ENCODE data around the gene FBXO36.

Gene FBXO36

GRCh38 chr2:229970406-229970805 lies 48.1 kb downstream of the FBXO36 start:
- DNase-seq = no peak

GRCh38 chr2:229971298-229971790 lies 49.0 kb downstream of the FBXO36 start:
- DNase-seq = peak in 1 of 5 experiments; percentile 46

DNA sequence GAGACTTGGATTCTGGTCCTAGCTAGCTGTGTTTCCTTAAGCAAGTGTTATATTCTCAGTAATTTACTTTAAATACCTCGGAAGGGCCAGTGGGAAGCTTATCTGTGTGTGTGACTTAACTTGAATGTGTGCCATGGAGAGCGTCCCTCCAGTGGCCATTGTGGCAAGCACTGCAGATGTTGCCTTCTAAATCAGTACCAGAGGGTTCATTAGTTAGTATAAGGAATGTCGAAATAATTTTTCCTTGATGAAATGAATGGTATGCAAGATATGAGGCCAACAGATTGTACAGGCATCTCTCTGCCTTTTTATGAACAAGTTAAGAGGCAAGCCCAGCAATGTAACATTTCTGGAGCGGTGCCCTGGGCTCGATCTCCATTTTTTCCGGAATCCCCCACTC lies 52.0 kb downstream of the FBXO36 start:
- DNase-seq = no peak

GRCh38 chr2:229980431-229981184 lies 58.3 kb downstream of the FBXO36 start:
- peak in 1 of 5 experiments; percentile 44 for DNase-seq

- DNase-seq = no peak
Observed at GRCh38 chr2:229993236-229993635, 70.9 kb downstream of the FBXO36 start.

- DNase-seq = no peak
Observed at GRCh38 chr2:229996320-229996719, 74.0 kb downstream of the FBXO36 start.

DNA sequence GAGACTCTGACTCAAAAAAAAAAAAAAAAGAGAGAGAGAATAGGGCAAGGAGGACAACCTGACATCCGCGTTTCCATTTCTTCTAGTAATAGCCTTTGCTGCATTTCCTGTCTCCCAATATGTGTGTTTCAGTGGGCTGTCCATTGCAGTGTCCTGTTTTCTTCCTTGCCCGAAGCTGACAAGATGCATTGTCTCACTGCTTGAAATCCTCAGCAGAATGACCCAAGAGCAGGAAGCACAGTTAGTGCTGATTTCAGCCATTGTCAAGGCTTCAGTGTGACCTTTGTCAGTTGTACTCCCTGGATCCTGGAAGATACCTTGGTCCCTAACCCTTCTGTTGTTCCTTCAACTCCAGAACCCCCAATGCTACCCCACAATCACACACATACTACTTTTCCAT lies 75.3 kb downstream of the FBXO36 start:
- DNase-seq = no peak

- peak in 1 of 5 experiments; percentile 68 for DNase-seq
Observed at GRCh38 chr2:230000118-230000841, 78.0 kb downstream of the FBXO36 start.

DNA sequence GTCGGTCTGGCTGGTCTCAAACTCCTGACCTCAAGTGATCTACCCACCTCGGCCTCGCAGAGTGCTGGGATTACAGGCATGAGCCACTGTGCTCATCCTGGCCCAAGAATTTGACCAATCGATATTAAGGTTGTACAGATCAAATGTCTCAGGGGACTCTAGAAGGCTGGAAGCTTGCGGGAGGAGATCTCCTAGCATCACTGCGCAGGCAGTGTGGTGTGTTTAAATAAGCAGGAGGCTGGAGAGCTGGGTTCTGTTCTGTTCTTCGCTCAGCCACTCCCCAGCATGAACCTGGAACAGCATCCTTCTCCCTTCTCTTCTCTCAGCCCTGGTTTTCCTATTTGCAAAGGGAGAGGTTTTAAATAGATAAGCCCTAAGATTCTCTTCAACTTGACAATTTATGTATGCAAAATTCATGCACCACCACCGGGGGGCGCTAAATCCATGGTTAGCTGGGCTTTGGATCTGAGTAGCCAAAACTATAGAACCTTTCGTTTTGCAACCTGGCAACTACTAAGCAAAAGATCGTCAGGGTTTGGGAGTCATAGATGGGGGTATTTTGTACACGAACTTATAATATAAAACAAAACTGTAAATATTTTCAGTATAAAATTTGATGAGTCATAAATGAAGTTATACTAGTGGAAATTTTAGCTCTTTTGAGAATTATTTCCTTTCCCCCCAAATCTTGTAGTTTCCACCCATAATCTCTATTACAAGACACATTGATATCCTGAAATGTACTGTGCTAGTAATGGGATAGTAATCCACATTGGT lies 85.8 kb downstream of the FBXO36 start:
- peak; percentile 31 to 76 (median 67) for DNase-seq

- no peak for DNase-seq
Observed at GRCh38 chr2:230008708-230009066, 86.4 kb downstream of the FBXO36 start.

DNA sequence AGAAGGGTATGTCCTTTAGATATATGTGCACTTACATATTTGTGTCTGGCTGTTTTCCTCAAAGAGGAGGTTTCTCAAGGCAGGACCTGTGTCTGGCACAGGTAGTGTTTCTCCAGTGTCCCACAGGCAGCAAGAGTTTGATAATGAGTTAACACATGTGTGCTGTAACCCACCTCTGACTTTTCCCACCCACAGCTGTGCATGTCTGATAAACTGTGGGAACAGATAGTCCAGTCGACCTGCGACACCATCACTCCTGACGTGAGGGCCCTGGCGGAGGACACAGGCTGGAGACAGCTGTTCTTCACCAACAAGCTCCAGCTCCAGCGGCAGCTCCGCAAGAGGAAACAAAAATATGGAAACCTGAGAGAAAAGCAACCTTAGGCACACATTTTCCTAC lies 88.2 kb downstream of the FBXO36 start:
- no peak for DNase-seq

- no peak for DNase-seq
Observed at GRCh38 chr2:230011617-230012016, 89.3 kb downstream of the FBXO36 start.

GRCh38 chr2:230012267-230012884 lies 90.1 kb downstream of the FBXO36 start:
- DNase-seq = no peak

GRCh38 chr2:230016844-230017243 lies 94.5 kb downstream of the FBXO36 start:
- DNase-seq = no peak

GRCh38 chr2:230018153-230018552 lies 95.8 kb downstream of the FBXO36 start:
- DNase-seq = no peak

DNA sequence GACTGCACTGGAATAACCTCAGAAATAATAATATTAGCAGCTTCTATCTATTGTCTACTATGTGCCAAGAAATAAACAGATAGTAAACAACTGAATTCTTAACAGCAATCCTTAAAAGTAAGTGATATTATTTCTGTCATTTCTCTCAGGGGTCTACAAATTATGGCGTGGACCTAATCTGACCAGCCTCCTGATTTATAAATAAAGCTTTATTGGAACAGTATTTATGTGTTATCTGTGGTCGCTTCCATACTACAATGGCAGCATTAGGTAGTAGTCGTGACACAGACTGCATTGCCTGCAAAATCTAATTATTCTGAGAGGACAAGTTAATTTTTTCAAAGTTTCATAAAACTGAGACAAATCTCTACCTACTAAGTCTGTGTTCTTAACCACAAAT lies 97.4 kb downstream of the FBXO36 start:
- DNase-seq = no peak

DNA sequence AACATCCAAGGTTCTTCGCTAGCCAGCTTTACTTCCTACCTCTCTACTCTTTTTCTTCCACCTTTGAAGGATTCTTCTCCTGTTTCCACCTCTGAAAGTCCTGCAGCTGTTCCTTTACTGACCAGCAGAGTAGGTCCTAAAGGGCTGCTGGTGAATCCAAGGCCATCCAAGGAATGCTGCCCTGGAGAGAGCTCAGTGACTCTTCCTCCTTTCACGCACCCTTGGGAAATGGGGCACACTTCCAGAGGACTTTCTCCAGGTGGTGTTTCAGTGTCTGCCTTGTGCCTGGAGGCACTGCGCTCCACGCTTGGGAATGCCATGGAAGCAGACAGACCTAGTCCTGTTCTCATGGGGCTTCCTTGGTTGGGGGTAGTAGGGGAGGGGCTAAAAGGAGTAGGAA lies 101.0 kb downstream of the FBXO36 start:
- no peak for DNase-seq

- DNase-seq = no peak
Observed at GRCh38 chr2:230042195-230042594, 119.9 kb downstream of the FBXO36 start.

- DNase-seq = no peak
Observed at GRCh38 chr2:230043025-230043424, 120.7 kb downstream of the FBXO36 start.

- DNase-seq = no peak
Observed at GRCh38 chr2:230043461-230043860, 121.2 kb downstream of the FBXO36 start.

DNA sequence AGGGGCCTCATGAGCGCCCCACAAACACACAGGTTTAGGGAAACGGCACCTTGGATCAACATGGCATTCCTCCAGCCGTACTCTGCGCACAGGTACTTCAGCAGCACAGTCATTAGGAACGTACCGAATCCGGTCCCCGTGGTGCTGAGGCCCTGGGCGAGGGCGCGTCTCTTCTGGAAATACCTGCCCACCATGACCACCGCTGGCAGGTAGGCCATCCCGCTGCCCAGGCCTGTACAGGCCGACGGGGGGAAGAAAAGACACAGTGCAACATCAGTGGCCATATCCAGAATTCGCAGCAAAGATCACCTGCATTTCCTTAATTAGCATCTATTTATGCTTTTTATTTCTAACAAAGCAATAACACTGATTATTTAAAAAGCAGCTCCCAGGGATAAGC lies 124.2 kb downstream of the FBXO36 start:
- no peak for DNase-seq

DNA sequence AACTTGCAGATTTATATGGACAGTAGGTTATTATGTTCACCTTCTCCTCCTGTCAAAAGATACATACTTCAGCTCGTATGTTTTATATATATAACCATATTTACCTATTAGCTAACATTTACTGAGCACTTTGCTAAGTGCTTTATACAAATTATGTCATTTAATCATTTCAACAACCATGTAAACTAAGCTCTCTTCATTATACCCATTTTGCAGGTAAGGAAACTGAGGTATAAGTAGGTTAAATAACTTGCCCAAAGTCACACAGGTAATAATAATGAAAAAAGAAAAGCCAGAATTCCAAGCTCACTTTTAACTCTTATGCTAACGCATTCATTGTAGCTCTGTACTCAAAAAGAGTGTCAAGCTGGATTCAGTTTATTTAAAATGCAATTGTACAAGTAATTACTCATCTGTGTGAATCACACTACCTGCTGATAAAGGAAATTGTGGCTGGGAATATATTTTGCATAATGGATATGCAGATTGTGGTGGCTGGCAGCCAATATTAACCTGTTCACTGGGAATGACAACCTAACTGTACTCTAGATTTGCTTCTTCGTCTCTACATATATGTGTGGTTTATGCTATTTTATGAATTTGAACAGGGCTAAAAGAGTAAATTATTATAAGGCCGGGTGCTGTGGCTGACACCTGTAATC lies 125.8 kb downstream of the FBXO36 start:
- no peak for DNase-seq
